Cardiac septum (tissue), 1 donor: ENCODE data around the gene DIS3L. TPM values are rescaled to one million over a fixed set of nuclear protein-coding genes. Genes with fewer than 3 reads are reported as not detected.
A peak's percentile ranks its signal among the peaks of the same experiment; 100 is the strongest.
"Not testable (repeated sequence)": the region's sequence is repeated elsewhere in the genome, so short reads cannot be mapped to it uniquely, and the experiment has no call there.

Experiments used
- DNase-seq: peaks from one replicate; pipeline ENCODE4 v3.0.0-alpha.2; 2020; ENCODE audit warnings: low spot score
- intact Hi-C: fragments of 100-400 bp; cut with DNase I; formaldehyde crosslinking; loops from one replicate; pipeline ENCODE4 v1.14.0; 2022
- long read RNA-seq: library from polyadenylated mRNA; unstranded; transcript quantifications from one replicate; pipeline ENCODE4 v2.0.0, GENCODE V29; 2021
- total RNA-seq: library from RNA; stranded (reverse); fragmentation: NEBNext Ultra II Directional; extraction: Animal tissue kit (Norgen Biotek cat#: 25700); gene quantifications from one replicate; pipeline ENCODE4 v1.2.1, GENCODE V29; 2021
- donor health status: DM: no; HTN: no; CAD: no.

DIS3L gene
- 30.9 TPM for total RNA-seq
- long read RNA-seq, transcript DIS3L-202 (17 exons, 3,647 nt) = major isoform, 20 of 62 reads
- long read RNA-seq, transcript DIS3L-201 (17 exons, 3,763 nt) = minor isoform, 5 of 62 reads
- long read RNA-seq, partial matches to known transcripts = 10 of 62 reads
- long read RNA-seq, other reads (novel, unspliced or antisense) = 27 of 62 reads

DNA sequence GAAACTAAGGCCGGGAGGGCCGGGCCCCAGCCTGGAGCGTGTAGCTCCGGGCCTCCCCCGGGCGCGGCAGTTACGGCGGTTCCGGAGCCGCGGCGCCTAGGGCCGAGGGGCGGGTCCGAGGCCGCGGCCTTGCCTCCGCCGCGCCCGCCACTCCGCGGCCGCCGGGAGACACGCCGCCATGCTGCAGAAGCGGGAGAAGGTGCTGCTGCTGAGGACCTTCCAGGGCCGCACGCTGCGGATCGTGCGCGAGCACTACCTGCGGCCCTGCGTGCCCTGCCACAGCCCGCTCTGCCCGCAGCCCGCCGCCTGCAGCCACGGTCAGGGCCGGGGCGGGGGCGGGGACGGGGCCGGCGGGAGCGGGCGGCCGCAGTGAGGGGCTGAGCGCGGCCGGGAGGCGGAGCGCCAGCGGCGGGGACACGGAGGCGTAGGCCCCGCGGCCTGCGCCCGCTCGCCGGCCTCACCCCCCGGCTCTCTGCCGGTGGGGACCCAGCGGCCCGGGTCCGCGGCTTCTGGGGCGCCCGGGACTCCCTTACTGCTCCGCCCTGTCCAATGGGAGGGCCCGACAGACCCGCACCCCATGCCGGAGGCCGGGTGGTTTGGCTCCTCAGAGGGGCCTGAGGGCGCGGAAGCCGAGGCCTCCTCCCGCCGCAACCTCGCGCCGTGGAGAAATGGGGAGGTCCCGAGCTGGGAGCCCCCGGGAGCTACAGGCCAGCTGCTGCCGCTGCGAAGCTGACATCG lies at the start of gene DIS3L:
Gene DIS3L, plus strand, starts transcription at position 150 of the 738 bp plus-strand sequence. Its CDS starts 29 bp downstream, at position 179.
- DNase-seq = peak; percentile 83
- intact Hi-C loops = loop anchor here (5.0 to 10.0 kb wide), 3 partner anchors 91 to 659 kb away; partner anchors contain the start of gene MAP2K1

DNA sequence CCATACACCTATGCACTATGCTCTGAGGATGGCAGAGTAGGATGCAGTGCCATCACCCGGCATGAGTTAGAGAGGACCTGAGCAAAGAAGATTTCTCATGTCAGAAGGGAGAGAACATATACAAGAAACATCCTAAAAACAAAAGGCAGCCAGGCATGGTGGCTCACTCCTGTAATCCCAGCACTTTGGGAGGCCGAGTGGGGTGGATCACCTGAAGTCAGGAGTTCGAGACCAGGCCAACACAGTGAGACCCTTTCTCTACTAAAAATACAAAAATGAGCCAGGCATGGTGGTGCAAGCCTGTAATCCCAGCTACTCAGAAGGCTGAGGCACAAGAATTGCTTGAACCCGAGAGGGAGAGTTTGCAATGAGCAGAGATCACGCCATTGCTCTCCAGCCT lies 47.5 kb upstream of the DIS3L start:
- intact Hi-C loops, DNase-seq: not testable (repeated sequence)

DNA sequence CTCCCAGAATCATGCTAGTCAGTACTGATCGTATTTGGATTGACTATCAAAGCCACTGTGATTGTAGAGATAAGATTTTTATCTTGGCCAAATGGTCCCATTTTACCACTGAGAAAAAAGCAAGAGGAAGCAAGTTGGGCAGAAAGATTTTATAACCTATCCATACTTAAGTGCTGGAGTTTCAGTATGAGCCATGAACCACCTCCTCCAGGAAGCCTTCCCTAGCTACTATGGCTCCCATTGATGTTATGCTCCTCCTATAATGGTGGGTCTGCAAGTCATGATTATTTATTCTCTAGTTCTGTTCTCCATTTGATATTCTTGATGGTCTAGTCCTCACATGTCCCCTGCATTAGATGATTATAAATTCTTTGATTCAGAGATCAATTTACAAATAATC lies 46.4 kb upstream of the DIS3L start:
- intact Hi-C loops = no loop called here
- DNase-seq = no peak

DNA sequence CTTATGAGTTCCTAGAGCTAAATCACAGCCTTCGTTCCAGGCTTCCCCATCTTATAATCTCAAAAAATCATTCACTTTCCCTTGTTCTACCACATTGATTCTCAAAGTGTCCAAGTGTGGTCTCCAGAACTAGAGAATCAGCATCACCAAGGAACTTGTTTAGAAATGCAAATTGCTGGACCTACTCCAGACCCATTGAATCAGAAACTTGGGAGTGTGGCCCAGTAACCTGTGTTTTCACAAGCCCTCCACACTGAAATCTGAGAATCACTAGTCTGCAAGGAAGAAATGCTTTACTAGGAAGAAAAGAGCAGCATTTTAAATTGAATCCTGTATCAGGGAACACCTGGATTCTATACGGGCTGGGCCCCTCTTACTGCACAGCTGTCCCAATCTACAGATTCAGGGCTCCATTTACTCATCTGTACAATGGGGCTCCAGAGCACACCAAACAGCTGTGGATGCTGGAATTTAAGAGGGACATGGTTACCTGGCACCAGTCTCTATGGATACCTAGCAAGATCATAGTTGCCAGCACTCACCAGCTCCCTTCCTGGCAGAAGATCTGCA lies 43.7 kb upstream of the DIS3L start:
- intact Hi-C loops = no loop called here
- DNase-seq = no peak

DNA sequence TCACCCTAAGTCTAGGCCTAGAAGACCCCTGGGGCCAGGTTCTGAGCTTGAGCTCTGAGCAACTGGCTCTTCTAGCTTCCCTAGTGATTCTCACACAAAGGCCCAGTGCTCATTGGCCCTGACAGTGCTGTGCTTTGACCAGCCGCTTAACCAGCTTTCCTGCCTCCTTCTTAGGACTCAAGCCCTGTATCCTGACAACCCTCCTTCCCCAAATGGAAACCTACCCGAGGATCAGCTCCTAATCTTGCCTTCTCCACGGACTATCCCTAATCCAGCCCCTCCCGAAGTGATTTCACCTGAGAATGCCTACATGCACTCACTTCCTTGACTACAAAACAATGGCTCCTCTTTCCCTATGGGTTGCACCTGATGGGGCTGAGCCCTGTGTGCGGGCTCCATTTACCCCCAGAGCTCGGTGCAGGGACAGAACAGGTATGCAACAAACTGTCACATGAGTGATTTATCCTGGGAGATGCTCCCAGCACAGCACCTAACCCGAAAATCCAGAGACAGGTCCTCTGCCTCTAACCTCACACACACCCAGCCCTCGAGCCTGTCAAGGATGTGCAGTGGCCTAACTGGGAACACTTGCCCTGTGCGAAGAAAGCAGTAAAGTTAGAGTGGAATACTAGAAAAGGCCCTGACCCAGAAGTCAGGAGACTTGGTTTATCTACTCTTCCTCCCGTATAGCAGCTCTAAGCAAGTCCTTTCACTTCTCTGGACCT lies 42.1 kb upstream of the DIS3L start:
- peak; percentile 60 for DNase-seq
- intact Hi-C loops = no loop called here

DNA sequence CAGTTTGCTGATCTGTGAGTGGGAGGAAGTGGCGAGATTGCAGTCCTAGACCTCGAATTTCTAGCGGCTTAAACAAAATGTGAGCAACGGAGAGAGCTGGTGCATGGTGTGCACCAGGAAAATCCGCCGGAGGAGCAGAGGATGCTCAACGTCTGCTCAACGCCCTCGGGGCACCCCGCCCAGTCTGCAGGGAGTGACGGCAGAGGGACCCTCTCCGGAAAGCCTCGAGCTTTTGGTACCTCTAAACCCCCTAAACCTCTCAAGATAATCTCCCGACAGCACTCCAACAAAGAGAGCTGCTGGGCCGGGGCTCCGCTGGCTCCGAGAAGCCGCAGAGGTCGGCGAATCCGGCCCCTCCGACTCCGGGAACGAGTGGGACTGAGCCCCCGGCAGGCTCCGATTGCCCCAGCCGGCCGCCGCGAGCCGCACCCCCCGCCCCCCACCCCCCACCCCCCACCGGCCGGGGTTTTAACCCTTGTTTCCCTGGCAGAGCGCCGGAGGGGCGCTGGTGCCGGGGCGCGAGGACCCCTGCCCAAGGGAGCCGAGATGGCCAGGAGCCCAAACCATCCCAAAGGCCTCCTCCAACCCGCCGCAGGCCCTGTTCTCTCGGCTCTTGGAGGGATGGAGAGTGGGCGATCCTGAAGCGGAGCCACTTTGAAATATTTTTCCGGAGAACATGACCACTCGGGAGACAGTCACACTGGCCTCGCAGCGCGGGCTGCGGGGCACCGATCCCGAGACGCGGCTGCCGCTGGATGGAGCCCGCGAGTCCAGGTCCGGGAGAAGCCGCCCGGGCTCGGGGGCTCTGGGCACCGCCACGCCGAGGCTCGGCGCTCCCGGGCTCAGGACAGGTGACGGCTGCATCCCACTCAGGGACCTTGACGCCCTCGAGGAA lies 41.3 kb upstream of the DIS3L start:
- intact Hi-C loops = no loop called here
- peak; percentile 75 for DNase-seq

DNA sequence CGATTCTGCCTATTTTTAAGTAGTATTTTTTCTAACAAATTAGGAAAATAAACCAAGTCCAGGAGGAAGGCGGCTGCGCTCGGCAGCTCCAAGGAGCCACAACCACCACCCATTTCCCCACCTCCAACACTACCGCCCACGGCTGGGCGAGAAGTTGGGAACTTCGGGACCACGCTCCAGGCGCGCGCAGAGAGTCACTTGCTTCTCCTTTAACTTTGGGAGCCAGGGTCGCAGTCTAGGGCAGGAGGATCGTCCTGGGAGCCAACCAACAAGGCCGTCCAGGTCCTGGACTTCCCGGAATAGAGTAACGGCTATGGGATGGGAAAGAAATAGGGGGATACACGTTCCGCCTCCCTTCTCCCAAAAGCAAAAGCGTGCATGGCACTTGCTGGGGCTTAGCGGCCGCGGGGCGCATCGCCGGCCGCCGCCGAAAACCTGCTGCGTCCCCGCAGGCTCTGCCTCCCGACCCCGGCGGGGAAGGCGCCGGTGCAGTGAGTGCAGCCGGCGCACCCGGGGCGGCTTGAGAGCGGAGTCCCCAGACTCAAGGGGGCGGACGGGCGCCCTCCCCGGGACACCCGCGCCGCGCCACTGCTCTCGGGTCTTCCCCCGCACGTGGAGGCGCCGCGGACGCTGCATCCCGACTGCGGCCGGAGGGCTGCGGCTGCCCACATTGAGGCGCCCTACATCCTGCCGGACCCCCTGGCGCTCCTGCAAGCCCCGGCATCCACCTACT lies 40.5 kb upstream of the DIS3L start:
- intact Hi-C loops = no loop called here
- DNase-seq = peak; percentile 68

DNA sequence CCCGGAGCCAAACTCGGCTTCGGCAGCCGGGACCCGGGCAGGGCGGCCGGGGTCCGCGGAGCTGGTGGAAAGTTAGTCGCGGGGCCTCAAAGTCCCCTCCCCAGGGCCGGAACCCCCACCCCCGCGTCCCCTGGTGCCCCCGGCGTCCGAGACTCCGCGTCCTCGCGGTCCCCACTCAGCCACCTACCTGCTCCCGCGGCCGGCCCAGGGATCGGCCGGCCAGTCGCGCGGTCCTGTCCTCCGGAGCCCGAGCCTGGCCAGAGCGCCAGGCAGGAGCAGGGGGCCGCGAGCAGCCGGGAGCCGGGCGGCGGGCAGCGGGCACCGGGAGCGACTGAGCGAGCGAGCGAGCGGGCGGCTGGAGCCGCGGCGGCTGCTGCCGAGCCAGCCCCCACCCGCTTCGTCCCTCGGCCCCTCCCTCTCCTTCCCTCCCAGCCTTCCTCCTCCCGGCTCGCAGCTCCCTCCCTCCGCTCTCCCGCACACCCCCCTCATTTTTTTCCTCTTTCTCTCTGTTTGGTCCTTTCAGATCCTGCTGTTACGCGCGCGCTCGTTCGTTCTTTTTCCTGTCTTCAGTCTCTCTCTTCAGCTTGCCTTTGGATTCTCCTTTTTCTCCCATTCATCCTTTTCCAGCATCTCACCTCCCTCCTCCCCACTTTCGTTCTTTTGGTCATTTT lies 39.8 kb upstream of the DIS3L start, which contains the start of gene MEGF11:
Gene MEGF11, minus strand, starts transcription at position 333 of the 671 bp plus-strand sequence. CDS start 125,347 bp downstream, outside the sequence.
- intact Hi-C loops = no loop called here
- peak; percentile 72 for DNase-seq

DNA sequence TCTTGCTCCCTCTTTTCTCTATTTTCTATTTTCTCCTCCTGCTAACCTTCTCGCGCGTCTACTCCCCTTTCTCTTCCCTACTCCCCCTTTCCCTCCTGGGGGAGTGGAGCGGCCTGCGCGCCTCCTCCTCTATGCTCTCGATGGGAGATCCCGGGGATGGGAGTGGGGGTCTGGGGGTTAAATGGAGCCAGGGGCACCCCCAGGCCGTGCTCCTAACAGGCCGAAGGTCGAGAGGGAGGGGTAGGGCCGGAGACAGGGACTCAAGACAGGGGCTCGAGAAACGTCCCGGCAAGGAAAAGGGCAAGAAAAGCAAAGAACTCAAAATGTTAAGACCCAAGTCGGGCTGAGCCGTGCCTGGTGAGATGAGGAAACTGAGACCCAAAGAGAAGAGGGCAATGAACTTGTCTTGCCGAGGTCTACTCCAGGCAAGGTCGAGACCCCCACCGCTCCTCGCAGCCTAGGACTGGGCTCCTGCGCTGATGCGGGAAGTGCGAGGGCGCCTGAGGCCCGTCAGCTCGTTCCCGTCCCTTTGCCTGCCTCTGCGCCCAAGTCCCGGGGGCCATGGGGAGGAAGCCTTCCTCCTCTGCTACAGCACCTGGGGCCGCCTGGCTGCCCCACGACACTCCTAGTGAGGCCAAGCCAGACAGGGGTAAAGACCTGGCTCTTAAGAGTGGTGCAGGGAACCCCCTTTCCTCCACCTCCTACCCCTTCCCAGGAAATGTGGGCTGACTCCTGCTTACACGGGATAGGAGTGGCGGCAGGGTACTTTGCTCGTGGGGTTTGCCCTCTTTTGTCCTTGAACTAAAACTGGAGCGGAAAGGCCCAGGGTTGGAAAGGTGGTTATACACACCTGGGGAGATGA lies 39.0 kb upstream of the DIS3L start:
- intact Hi-C loops = no loop called here
- DNase-seq = peak; percentile 66

DNA sequence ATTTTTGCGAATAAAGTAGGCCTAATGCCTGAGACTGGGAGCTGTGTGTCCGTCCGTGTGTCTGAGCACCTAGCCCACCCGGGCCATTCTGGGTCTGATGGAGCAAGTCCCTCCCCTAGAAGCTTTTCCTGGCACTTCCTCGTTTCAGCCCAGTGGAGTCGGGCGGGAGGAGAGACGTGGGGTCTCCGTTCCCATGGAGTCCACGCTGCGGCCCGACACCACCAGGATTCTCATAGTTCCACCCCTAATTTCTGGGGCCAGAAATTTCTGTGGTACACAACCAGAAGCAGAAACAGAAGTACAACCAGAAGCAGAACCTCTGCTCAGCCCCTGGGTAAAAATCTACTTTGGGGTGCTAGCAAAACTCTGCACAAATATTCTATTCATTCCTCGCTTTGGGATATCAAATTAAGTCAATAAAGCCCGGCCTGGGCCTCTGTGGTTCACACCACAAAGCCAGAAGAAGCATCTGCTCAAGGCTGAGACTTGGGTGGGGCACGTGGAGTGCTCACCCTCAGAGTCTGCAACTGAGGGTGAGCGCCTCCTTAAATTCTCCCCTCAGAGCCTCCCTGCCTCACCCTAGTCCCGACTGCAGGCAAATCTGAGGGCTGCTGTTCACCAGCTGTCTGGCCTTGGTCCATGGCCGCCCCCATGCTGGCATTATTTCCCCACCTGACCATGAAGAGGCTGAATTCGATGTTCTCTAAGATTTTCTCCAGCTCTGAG lies 38.3 kb upstream of the DIS3L start:
- peak; percentile 43 for DNase-seq
- intact Hi-C loops = no loop called here

DNA sequence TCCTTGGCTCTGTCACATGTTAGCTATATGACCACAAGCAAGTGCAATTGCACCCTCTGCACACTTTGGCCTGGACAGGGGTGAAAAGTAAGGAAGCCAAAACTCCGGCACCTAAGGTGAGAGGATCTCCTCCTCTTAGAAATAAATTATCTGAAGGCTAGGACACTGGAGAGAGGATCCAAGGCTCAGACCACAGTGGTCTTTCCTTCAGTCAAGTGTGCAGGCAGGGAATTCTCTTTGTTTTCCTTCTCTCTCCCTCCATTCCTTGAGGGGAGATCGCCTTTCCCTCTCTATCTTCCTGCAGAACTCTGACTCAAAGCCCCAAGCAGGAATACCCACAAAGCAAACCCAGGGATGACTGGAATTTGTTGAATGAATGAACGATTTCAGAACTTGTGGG lies 36.7 kb upstream of the DIS3L start:
- no peak for DNase-seq
- intact Hi-C loops = no loop called here

DNA sequence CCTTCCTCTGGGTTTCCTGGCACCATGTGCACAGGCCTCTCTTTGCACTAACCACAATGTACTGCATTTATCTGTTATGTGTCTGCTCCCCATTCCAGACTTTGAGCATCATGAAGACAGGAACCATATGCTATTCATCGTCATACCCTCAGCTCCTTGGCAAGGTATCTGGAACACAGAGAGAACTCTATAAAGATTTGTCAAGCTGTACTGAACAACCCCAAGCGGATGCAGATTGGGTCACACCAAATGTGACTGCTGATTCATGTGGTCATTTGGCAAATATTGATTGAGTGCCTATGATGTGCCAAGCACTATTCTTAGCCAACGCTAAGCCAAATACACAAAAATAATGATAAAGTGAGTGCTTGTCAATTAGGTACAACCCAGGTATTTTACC lies 32.3 kb upstream of the DIS3L start:
- intact Hi-C loops = no loop called here
- DNase-seq = no peak

DNA sequence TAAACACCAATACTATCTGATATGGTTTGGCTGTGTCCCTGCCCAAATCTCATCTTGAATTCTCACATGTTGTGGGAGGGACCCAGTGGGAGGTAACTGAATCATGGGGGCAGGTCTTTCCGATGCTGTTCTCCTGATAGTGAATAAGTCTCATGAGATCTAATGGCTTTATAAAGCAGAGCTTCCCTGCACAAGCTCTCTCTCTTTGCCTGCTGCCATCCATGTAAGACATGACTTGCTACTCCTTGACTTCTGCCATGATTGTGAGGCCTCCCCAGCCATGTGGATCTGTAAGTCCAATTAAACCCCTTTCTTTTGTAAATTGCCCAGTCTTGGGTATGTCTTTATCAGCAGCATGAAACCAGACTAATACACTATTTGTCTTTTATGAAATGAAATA lies 30.5 kb upstream of the DIS3L start:
- intact Hi-C loops, DNase-seq: not testable (repeated sequence)

DNA sequence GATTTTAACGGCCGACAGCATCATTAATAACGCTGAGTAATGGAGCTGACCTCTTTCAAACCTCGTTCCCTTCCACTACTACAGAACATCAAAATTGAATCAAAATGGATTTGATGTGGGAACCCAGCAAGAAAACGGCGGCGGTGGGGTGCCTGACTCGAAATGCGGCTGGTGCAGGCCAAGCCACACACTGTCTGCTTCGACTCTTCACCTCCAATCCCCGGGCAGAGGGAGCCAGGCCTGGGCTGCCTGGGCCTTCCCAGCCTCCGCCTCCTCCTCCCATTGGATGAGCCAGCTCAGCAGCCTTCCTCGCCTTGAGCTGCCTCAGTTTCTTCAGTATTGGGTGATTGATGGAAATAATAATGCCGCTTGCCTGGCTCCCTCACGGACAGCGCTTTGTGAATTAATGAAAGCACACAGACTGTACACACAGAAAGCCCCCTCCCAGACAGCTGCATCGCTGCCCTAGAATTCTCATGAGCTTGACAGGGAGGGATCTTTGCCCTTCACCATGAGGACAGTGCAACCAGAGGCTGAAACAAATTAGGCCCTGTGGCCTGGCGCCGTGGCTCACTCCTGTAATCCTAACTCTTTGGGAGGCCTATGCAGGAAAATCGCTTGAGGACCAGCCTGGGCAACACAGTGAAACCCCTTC lies 28.4 kb upstream of the DIS3L start:
- intact Hi-C loops = no loop called here
- DNase-seq = no peak

DNA sequence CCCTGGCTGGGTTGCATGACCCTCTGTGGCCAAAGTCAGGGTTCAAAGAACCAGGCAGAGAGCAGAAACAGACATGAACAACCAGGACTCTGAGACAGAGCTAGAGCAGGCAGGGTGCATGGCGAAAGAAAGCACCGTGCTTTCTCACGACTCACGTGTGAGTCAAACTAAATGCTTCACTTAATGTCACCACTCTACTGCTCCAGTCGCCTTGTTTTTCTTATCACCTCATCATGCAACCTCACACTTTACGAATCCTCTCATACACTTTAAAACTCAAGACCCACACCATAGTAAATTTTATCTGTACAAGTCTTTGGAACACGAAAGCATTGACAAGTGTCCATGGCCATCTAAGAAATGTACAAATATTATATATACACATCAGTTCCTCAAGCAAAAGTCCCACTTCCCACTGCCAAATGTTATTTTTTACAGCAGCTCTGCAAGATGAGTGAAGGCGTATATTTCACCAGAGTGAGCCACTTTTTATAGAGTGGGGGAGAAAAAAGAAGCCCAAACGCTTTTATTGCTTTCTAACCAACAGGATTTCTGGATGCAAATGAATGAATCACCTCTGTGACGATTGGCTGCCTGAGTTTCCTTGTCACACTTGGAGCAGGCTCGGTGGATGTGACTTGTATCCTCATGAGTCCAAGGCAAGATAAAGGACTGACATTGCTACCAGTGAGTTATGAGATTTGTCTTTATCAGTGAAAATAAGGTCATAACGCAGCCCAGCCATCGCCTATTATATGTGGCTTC lies 23.9 kb upstream of the DIS3L start:
- no peak for DNase-seq
- intact Hi-C loops = no loop called here
